Activated naive CD4-positive, alpha-beta T cell treated with Interleukin-2 at 50 U/mL for 16 hours (primary cell): Measurements from ENCODE around the gene GUCY1A1.

Experiments
- DNase-seq: peaks from one replicate; pipeline ENCODE4 v3.0.0-alpha.2; 2020

The GUCY1A1 gene

GRCh38 chr4:155659176-155659575 lies 7.5 kb upstream of the GUCY1A1 start:
- DNase-seq: no peak

DNA sequence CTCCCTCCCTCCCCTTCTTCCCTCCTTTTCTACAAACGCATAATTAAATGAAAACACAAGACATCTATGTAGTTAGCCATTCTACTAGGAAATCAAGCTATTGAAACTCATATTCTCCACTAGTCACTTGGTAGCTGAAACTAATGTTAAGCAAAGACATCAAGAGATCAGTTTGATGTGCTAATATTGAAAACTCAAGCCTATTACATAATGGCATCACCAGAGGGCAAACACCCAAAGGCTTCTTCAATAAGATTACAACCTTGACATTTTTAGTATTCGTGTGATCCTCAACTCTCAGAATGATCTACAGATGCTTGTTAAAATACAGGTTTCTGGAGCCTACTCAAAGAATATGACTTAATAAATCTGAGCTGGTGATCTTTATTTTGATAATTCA lies 6.2 kb upstream of the GUCY1A1 start:
- no peak for DNase-seq

DNA sequence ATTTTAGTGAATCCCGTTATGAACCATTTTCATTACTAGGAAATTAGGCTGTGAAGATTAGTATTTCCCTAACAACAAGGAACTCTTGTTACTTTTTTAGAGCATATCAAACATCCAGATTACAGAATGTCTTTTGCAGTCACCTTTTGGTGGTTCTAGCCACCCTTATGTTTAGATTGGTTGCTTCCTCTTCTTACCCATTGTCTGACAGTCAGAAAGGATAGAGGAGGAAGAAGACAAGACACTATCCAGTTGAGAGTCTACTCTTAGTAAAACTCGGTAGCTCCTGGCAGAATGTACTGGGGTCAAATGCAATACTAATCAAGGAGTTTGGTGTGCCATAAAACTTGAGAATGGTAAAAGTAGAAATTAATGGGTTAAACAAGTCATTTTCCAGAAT lies 1.6 kb upstream of the GUCY1A1 start:
- no peak for DNase-seq

DNA sequence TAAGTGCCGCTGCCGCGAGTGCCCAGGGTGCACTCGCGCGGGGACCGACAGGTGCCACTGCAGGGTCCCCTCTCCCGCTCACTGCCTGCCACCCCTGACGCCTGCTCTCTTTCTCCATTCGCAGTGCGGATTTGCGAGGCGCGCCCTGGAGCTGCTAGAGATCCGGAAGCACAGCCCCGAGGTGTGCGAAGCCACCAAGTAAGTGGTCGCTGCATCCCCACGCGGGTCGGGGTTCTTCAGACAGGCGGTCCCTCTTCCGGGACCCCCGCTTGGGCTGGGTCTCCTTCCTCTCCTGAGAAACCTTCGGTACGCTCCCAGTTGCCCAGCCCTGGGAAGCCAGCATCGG lies 547 bp downstream of the GUCY1A1 start:
- no peak for DNase-seq

- no peak for DNase-seq
These were observed 1.2 kb downstream of the GUCY1A1 start for GRCh38 chr4:155667568-155668511.

DNA sequence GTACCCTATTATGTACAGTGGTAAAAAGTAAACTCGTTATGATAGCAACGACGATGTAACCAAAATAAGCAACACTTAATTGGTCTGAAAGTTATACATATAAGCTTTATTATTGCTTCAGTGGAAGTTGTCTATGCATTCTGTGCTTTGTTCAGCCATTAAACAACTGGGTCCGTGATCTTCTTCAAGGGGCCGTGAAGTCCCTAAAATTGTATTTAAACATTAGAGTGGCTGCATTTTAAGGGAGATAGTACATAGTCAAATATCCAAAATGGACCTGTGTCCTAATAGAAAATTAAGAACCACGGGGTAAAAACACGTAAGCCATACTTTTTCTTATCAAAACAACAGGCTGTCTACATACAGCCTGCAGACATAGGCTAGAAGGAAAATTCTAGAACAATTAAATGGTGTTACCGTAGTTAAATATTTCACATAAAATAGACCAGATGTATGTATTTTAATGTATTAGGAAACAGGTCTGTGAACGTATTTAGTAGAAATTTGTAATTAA lies 2.1 kb downstream of the GUCY1A1 start:
- no peak for DNase-seq

GRCh38 chr4:155672342-155672741 lies 5.7 kb downstream of the GUCY1A1 start:
- DNase-seq: no peak

GRCh38 chr4:155673453-155673979 lies 6.9 kb downstream of the GUCY1A1 start:
- DNase-seq: no peak

DNA sequence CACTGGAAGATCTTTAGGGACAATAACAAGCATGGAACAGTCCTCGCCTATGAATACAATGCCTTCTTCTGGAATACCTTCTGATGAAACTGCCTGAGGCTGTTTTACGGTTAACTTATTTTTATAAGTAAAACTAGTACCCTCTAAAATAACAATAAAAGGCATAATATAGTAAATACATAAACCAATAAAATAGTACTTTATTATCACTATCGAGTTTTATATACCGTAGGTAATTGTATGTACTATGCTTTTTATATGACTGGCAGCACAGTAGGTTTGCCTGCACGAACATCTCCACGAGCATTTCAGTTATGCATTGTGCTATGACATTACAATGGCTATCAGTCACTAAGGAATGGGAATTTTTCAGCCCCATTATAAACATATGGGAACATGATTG lies 8.0 kb downstream of the GUCY1A1 start:
- DNase-seq: no peak

DNA sequence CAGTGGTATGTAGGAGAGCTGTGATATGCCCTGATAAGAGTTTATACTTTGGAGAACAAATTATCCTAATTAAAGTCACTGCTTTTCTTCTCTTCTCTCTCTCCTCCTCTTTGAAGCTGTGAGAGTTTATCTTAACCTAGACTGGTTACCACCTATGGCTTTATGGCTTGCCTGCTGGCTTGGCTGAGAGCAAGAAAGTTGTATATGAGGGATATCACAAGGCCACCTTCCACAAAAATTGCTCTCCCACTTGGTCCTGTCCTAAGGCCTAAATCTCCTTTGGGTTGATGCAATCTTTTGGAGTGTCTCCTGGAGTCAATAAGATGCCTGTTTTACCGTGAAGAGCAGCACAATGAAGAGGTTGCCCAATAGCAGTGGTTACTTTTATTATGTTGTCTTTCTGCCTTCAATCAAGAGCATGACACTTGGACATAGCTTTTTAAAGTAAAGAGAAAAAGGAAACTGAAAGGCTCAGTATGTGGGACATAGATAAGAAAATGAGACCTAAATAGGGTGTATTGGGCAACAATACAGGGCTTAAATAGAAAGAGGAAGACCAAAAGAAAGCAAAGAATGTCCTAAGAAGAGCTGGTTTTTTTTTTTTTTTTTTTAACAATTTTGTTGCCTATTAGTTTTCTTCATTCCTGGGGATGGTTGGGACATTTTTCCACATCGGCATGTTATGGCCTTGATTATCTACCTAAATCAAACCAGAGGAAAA lies 9.2 kb downstream of the GUCY1A1 start:
- DNase-seq: no peak

- DNase-seq: no peak
These were observed 9.8 kb downstream of the GUCY1A1 start for GRCh38 chr4:155676430-155676825.

- no peak for DNase-seq
These were observed 11.4 kb downstream of the GUCY1A1 start for GRCh38 chr4:155678011-155678410.

- DNase-seq: no peak
These were observed 12.7 kb downstream of the GUCY1A1 start for GRCh38 chr4:155679343-155679742.

- no peak for DNase-seq
These were observed 15.2 kb downstream of the GUCY1A1 start for GRCh38 chr4:155681886-155682285.

- DNase-seq: no peak
These were observed 17.8 kb downstream of the GUCY1A1 start for GRCh38 chr4:155684423-155684822.

- no peak for DNase-seq
These were observed 18.4 kb downstream of the GUCY1A1 start for GRCh38 chr4:155684892-155685541.

GRCh38 chr4:155687380-155687982 lies 20.8 kb downstream of the GUCY1A1 start:
- no peak for DNase-seq

GRCh38 chr4:155688211-155688610 lies 21.6 kb downstream of the GUCY1A1 start:
- no peak for DNase-seq

DNA sequence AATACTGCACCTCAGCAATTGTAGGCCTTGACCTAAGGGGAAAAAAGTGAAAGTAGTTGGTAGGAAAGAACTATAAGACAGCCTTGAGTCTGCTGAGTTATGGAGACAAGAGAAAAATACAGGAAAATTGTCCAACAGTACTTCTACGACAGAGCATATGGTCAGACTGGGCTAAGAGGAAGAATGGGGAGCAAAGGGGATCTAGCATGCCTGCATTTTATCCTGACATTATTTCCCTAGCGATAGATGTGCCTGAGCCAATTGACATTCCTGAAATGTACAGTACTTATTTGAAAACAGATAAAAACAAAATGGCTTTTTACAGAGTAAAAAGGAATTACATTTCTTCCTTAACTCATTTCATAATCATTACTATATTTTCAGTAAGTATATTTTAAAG lies 22.2 kb downstream of the GUCY1A1 start:
- no peak for DNase-seq

GRCh38 chr4:155690044-155690837 lies 23.6 kb downstream of the GUCY1A1 start:
- DNase-seq: no peak

DNA sequence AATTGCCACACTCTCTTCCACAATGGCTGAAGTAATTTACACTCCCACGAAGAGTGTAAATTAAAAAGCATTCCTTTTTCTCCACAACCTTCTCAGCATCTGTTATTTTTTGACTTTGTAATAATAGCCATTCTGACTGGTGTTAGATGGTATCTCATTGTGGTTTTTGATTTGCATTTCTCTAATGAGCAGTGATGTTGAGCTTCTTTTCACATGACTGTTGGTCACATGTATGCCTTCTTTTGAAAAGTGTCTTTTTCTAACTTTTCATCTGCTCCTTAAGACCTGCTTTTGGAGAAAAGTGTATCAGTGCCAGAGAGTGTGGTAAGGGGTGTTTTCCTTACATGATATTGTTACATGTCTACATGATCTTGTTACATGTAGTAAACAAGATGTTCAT lies 25.7 kb downstream of the GUCY1A1 start:
- no peak for DNase-seq
